HepG2 (cell line): ENCODE data around the gene LAMA5. TPM values are rescaled to one million over a fixed set of nuclear protein-coding genes. Genes with fewer than 3 reads are reported as not detected.
A peak's percentile ranks its signal among the peaks of the same experiment; 100 is the strongest.

Experiments used
- AGO1 ChIP-seq: fragments of 200-400 bp; formaldehyde crosslinking; IDR thresholded peaks from 2 replicates; pipeline ENCODE4 v1.6.1; 2017; ENCODE audit warnings: mild to moderate bottlenecking, low read depth, low read length, moderate library complexity; ENCODE audit not compliant: poor library complexity, severe bottlenecking
- AKNA ChIP-seq: sonication (generic); formaldehyde crosslinking; IDR thresholded peaks from 2 replicates; pipeline ENCODE4 v1.4.0; 2020; ENCODE audit warnings: missing genetic modification reagents, borderline replicate concordance
- ASH2L ChIP-seq: fragments of 300-600, 200-600 bp; sonication (generic); IDR thresholded peaks from 2 replicates; pipeline ENCODE4 v1.7.0; 2017; ENCODE audit warnings: low read depth, mild to moderate bottlenecking, moderate library complexity, mixed read lengths, low read length; ENCODE audit not compliant: insufficient read length
- ATF1 ChIP-seq: IDR thresholded peaks from 2 replicates; pipeline ENCODE4 v1.6.1; 2016; ENCODE audit warnings: mild to moderate bottlenecking, control low read depth
- ETV6 ChIP-seq: sonication (generic); formaldehyde crosslinking; conservative IDR thresholded peaks from 2 replicates; pipeline ENCODE4 v1.4.0; 2020; ENCODE audit warnings: missing genetic modification reagents
- IKZF1 ChIP-seq: fragments of 450-650 bp; IDR thresholded peaks from 2 replicates; pipeline ENCODE4 v1.7.1; 2016
- LCORL ChIP-seq, 2 experiments: fragments of 450-650 bp in 1 of 2; sonication (generic) in 1 of 2; formaldehyde crosslinking in 1 of 2; IDR thresholded peaks; 2 replicates each; pipeline versions ENCODE4 v1.5.0 to v1.6.1; 2017 to 2020; ENCODE audit warnings: antibody characterized with exemption in 1 of 2, missing genetic modification reagents in 1 of 2
- PITX1 ChIP-seq: sonication (generic); formaldehyde crosslinking; IDR thresholded peaks from 2 replicates; pipeline ENCODE4 v1.5.1; 2020; ENCODE audit warnings: mild to moderate bottlenecking, missing genetic modification reagents
- SMARCC2 ChIP-seq: fragments of 450-650 bp; IDR thresholded peaks from 2 replicates; pipeline ENCODE4 v1.6.1; 2017; ENCODE audit warnings: antibody characterized with exemption, mild to moderate bottlenecking
- TBP ChIP-seq: sonication (generic); formaldehyde crosslinking; IDR thresholded peaks from 2 replicates; pipeline ENCODE4 v1.5.0; 2020; ENCODE audit warnings: missing genetic modification reagents
- TP53 ChIP-seq: sonication (generic); formaldehyde crosslinking; conservative IDR thresholded peaks from 2 replicates; pipeline ENCODE4 v1.4.0; 2020; ENCODE audit warnings: missing genetic modification reagents
- U2AF1 ChIP-seq: fragments of 200-400 bp; formaldehyde crosslinking; optimal IDR thresholded peaks from 2 replicates; pipeline ENCODE3; 2017; ENCODE audit warnings: mild to moderate bottlenecking, low read depth, low read length
- ZFP1 ChIP-seq: IDR thresholded peaks from 2 replicates; pipeline ENCODE4 v1.6.1; 2016
- ZKSCAN1 ChIP-seq: fragments of 150-350 bp; IDR thresholded peaks from 2 replicates; pipeline ENCODE4 v1.6.1; 2014; ENCODE audit warnings: low read length
- ZNF274 ChIP-seq: sonication (generic); formaldehyde crosslinking; IDR thresholded peaks from 2 replicates; pipeline ENCODE4 v1.5.1; 2020; ENCODE audit warnings: mild to moderate bottlenecking, missing genetic modification reagents
- ZNF503 ChIP-seq: sonication (generic); formaldehyde crosslinking; IDR thresholded peaks from 2 replicates; pipeline ENCODE4 v1.4.0; 2020; ENCODE audit warnings: missing genetic modification reagents
- ZNF709 ChIP-seq: sonication (generic); formaldehyde crosslinking; IDR thresholded peaks from 2 replicates; pipeline ENCODE4 v1.5.0; 2020; ENCODE audit warnings: mild to moderate bottlenecking, missing genetic modification reagents
- ZNF746 ChIP-seq: sonication (generic); formaldehyde crosslinking; IDR thresholded peaks from 2 replicates; pipeline ENCODE4 v1.8.0; 2022; ENCODE audit warnings: mild to moderate bottlenecking, missing genetic modification reagents
- ZNF790 ChIP-seq: sonication (generic); formaldehyde crosslinking; IDR thresholded peaks from 2 replicates; pipeline ENCODE4 v1.8.0; 2022; ENCODE audit warnings: missing genetic modification reagents, mild to moderate bottlenecking, borderline replicate concordance
- polyA plus RNA-seq, 8 experiments: library from polyadenylated mRNA; depleted of rRNA in 3 of 8; stranded (reverse) in 7 of 8; unstranded in 1 of 8; fragments of >200 nt; fragmentation: Illumina TruSeq in 4 of 8; extraction: Trizol in 4 of 8; gene quantifications; 2 replicates each; pipeline versions ENCODE4 v1.2.1 to v1.2.3, GENCODE V29; 2011 to 2016; ENCODE audit warnings: low read depth in 4 of 8, missing spikeins in 1 of 8, mixed read lengths in 1 of 8; ENCODE audit not compliant: insufficient read depth in 1 of 8
- total RNA-seq, 5 experiments: library from RNA; depleted of rRNA; stranded (reverse); fragments of >200 nt; fragmentation: Illumina TruSeq; extraction: Trizol; gene quantifications; 2 replicates each; pipeline ENCODE4 v1.2.3, GENCODE V29; 2016; ENCODE audit warnings: low read depth in 1 of 5
- TF ChIP-seq, protein P1 (sequence below): sonication (generic); formaldehyde crosslinking; IDR thresholded peaks from 2 replicates; pipeline ENCODE4 v1.4.0; 2020; ENCODE audit warnings: low read depth, mild to moderate bottlenecking, missing genetic modification reagents

The LAMA5 gene
- total and polyA plus RNA-seq, 2 of the 13 experiments (the other 11 are each of a cell fraction or from before 2014, with no cell fraction given), result 21.0 to 44.7 TPM

GRCh38 chr20:62368976-62369814 is 2.1 kb upstream of the LAMA5 start (continued):
- TF ChIP-seq AGO1 (peak; percentile 8), ATF1 (CRISPR knock-in tag) (no peak), ZNF503 (no peak), ZFP1 (CRISPR knock-in tag) (peak; percentile 59; the same call in 1 of the 2 replicates), ASH2L (no peak), U2AF1 (no peak), ZNF274 (CRISPR knock-in tag) (no peak), ZNF709 (CRISPR knock-in tag) (no peak), AKNA (CRISPR knock-in tag) (no peak), PITX1 (CRISPR knock-in tag) (no peak), SMARCC2 (no peak), ETV6 (no peak; the same call in 1 of the 2 replicates), TBP (CRISPR knock-in tag) (no peak), IKZF1 (no peak), LCORL (IDR thresholded peaks at IDR 0.05) (no peak), LCORL (CRISPR knock-in tag; IDR thresholded peaks at IDR 0.05) (no peak; the same call in 1 of the 2 replicates), ZNF790 (no peak), ZKSCAN1 (no peak), ZNF746 (CRISPR knock-in tag) (no peak), TP53 (CRISPR knock-in tag) (no peak)
- TF ChIP-seq, protein P1, sequence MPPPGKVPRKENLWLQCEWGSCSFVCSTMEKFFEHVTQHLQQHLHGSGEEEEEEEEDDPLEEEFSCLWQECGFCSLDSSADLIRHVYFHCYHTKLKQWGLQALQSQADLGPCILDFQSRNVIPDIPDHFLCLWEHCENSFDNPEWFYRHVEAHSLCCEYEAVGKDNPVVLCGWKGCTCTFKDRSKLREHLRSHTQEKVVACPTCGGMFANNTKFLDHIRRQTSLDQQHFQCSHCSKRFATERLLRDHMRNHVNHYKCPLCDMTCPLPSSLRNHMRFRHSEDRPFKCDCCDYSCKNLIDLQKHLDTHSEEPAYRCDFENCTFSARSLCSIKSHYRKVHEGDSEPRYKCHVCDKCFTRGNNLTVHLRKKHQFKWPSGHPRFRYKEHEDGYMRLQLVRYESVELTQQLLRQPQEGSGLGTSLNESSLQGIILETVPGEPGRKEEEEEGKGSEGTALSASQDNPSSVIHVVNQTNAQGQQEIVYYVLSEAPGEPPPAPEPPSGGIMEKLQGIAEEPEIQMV (CRISPR knock-in tag), result no peak
